Activated CD4-positive, alpha-beta T cell treated with anti-CD3 and anti-CD28 coated beads, Interleukin-2, amount 10 ng/mL, durations not matched to agents 24 days and 14 days (primary cell): ENCODE data around the gene NOXO1. TPM values are rescaled to one million over a fixed set of nuclear protein-coding genes. Genes with fewer than 3 reads are reported as not detected.

Source experiments
- DNase-seq: peaks from one replicate; pipeline ENCODE4 v3.0.0; 2022
- H3K27ac Mint-ChIP-seq: one replicate; pipeline ENCODE4 v1.8.0; 2022; ENCODE audit warnings: mild to moderate bottlenecking, mixed read lengths
- H3K27me3 Mint-ChIP-seq: one replicate; pipeline ENCODE4 v1.8.0; 2022; ENCODE audit warnings: mixed read lengths
- H3K36me3 Mint-ChIP-seq: one replicate; pipeline ENCODE4 v1.8.0; 2022; ENCODE audit warnings: low read depth, mild to moderate bottlenecking, mixed read lengths
- H3K4me1 Mint-ChIP-seq: one replicate; pipeline ENCODE4 v1.8.0; 2021; ENCODE audit warnings: mixed read lengths
- H3K4me3 Mint-ChIP-seq: one replicate; pipeline ENCODE4 v1.8.0; 2022; ENCODE audit warnings: mild to moderate bottlenecking, moderate library complexity, mixed read lengths
- H3K9me3 Mint-ChIP-seq: one replicate; pipeline ENCODE4 v1.8.0; 2021; ENCODE audit warnings: mixed read lengths
- intact Hi-C: fragments of 100-400 bp; cut with micrococcal nuclease; formaldehyde crosslinking; loops from one replicate; pipeline ENCODE4 v1.15.1; 2023
- total RNA-seq: library from RNA; stranded (reverse); gene quantifications from 2 replicates; pipeline ENCODE4 v1.2.3, GENCODE V29; 2022

The NOXO1 gene
- total RNA-seq, 1 donor from 2014 or later: 0.56 TPM

DNA sequence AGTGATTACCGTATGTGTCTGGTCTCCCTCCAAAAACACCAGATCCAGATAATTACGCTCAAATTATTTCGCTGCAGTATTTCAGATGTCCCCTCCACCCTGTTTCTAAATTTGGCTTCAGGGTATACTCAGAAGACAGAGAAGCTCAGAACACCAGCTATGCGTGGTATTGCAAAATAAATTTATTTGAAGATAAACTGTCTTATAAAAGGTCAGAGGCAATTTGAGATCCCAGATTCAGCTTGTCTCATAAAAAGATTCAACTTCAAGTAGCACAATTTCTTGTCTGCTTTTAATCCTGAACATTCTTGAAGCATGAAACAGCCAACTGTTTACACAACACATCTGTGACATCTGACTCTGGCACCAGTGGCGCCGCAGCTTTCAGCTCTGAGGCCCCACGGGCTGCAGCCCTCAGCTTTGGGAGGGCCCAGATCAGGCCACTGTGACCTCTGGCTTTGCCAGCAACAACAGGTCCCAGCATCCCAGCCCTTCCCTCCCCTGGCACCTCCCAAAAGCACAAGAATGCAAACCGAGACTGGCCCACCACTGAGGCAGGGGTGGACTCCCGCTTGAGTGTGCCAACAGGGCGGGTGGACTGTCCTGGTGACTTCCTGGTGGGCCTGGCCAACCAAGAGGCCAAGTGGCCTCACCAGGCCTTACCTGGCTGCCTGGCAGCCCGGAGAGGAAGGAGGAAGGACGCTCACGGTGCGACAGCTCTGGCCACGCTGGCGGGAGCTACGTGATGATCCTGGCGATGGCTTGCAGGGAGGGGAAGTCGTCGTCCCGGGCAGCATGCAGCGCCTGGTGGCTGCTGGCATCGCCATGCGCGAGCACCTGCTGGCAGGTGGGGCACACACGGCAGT is 16.5 kb upstream of the NOXO1 start:
- DNase-seq: no peak
- Mint-ChIP-seq H3K27me3 (no peaks in the 10 kb centered on the region), H3K27ac (no peak overlapping the region), H3K4me1 (peaks cover 8% of the 10 kb centered on the region), H3K4me3 (no peak overlapping the region), H3K36me3 (peaks cover 32% of the 10 kb centered on the region), H3K9me3 (no peaks in the 10 kb centered on the region)
- intact Hi-C loops: no loop called here

DNA sequence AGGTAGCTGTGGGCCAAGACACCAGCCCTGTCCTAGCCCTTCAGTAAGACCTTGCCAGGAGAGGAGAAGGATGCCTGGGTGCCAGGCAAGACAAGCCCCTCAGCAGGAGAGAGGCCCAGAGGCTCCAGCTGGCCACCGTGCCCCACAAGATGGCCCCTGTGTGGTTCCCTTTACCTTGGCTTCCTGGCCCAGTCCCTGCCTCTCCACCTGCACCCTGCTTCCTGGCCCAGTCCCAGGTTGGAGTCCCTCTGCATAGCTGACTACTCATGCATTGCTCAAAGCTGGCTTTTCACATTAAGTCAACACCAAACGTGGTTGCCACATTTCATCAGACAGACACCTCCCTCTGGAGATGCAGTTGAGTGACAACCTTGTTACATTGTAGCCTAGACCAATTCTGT is 12.5 kb upstream of the NOXO1 start:
- peaks cover 9% of the 10 kb centered on the region for H3K27me3 Mint-ChIP-seq
- intact Hi-C loops: loop anchor here (5.0 kb wide), 1 partner anchor 54 kb away; the partner anchor contains the start of genes NTHL1 and TSC2
- peak overlapping the region; percentile 74 for H3K27ac Mint-ChIP-seq
- H3K36me3 Mint-ChIP-seq: peaks cover 17% of the 10 kb centered on the region
- DNase-seq: no peak
- H3K4me3 Mint-ChIP-seq: no peak overlapping the region
- H3K4me1 Mint-ChIP-seq: peaks cover 19% of the 10 kb centered on the region
- no peaks in the 10 kb centered on the region for H3K9me3 Mint-ChIP-seq

DNA sequence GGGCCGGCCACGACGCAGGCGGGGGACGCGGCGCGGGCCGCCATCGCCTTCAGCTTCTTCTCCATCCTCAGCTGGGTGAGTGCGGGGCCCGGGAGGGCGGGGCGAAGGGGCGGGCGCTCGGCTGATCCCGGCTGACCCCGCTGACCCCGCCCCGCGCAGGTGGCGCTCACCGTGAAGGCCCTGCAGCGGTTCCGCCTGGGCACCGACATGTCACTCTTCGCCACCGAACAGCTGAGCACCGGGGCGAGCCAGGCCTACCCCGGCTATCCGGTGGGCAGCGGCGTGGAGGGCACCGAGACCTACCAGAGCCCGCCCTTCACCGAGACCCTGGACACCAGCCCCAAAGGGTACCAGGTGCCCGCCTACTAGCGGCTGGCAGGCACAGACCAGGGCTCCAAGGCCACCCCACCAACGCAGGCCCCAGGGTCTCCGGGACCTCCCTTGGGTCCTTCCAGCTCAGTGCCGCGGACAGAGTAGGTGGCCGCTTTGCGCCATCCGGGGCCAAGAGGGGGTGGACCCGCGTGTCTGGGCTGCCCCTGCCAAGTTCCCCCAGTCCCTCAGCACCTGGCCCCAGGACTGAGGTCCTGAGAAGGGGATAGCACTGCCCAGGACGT is 11.5 kb upstream of the NOXO1 start:
- peaks cover 18% of the 10 kb centered on the region for H3K36me3 Mint-ChIP-seq
- intact Hi-C loops: loop anchor here (1.0 to 5.0 kb wide), 3 partner anchors 9 to 54 kb away; partner anchors contain the start of genes GFER, NTHL1 and TSC2
- peaks cover 13% of the 10 kb centered on the region for H3K27me3 Mint-ChIP-seq
- no peak overlapping the region for H3K4me3 Mint-ChIP-seq
- peaks cover 21% of the 10 kb centered on the region for H3K4me1 Mint-ChIP-seq
- H3K9me3 Mint-ChIP-seq: no peaks in the 10 kb centered on the region
- no peak for DNase-seq
- H3K27ac Mint-ChIP-seq: no peak overlapping the region

DNA sequence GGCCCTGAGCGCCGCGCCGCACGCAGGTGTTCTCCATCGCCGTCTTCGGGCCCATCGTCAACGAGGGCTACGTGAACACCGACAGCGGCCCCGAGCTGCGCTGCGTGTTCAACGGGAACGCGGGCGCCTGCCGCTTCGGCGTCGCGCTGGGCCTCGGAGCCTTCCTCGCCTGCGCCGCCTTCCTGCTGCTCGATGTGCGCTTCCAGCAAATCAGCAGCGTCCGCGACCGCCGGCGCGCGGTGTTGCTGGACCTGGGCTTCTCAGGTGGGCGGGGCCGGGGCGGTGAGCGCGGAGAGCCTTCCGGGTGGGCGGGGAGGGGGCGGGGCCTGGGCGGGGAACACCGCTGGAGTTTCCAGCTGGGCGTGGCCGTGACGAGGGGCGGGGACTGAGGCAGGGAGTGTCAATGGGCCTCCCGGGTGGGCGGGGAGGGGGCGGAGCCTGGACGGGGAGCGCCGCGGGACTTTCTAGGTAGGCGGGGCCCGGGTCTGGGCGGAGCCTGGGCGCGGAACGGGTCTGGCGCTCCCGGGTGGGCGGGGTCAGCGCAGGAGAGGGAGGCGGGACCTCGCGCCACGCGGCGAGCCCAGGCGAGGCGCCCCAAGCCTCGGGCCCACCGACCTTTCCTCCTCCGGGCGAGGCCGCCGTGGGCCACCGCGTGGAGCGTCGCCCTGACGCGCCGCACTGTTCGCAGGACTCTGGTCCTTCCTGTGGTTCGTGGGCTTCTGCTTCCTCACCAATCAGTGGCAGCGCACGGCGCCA is 10.9 kb upstream of the NOXO1 start:
- peak overlapping the region; percentile 83 for H3K27ac Mint-ChIP-seq
- peaks cover 14% of the 10 kb centered on the region for H3K36me3 Mint-ChIP-seq

DNA sequence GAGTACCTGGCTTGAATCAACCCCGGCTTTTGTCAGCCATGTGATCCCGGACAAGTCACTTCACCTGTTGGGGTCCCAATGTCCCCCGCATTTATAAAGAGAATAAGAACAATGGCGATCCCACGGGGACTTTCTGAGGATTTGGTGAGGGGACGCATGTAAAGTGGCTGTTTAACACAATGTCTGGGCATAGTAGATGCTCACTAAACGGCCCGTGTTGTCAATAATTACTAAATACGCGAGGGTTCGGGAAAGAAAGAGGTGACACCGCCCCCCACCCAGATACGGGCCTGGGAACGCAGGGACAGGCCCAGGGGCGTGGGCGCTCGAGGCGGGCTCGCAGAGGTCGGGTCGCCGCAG is 10.3 kb upstream of the NOXO1 start:
- Mint-ChIP-seq H3K27ac (peak overlapping the region; percentile 83), H3K27me3 (peaks cover 13% of the 10 kb centered on the region), H3K36me3 (peaks cover 16% of the 10 kb centered on the region), H3K4me1 (peaks cover 19% of the 10 kb centered on the region), H3K9me3 (no peaks in the 10 kb centered on the region), H3K4me3 (peak overlapping the region; percentile 86)
- intact Hi-C loops: loop anchor here (2.0 to 5.0 kb wide), 2 partner anchors 27 to 56 kb away; partner anchors contain the start of genes NTHL1, RPS2 and TSC2
- DNase-seq: no peak

More for the DNA sequence above, 10.9 kb upstream of the NOXO1 start:
- peak; percentile 98 for DNase-seq
- peaks cover 13% of the 10 kb centered on the region for H3K27me3 Mint-ChIP-seq
- H3K9me3 Mint-ChIP-seq: no peaks in the 10 kb centered on the region
- H3K4me1 Mint-ChIP-seq: peaks cover 21% of the 10 kb centered on the region
- peak overlapping the region; percentile 86 for H3K4me3 Mint-ChIP-seq
- intact Hi-C loops: loop anchor here (1.0 to 5.0 kb wide), 4 partner anchors 8 to 55 kb away; partner anchors contain the start of genes GFER, NTHL1, RPS2 and TSC2

DNA sequence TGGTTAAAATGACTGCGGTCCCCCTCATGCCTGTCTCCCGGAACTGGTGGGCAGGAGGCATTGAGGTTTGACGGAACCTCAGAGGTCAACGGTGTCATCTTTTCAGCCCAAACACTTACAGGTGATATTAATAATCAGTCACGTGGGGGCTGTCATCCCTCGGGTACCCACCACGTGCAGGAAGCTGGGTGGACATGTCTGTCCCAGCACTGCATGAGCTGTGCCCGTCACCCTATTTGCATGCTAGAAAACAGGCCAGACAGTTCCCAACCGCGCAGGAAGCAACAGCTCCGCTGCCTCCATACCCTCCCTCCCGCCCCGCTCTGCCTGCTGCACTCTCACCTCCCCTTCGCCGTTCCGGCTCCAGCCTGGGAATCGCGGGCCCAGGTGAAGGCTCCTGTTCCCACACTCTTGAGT is 9.9 kb upstream of the NOXO1 start:
- intact Hi-C loops: loop anchor here (2.0 to 5.0 kb wide), 2 partner anchors 26 to 56 kb away; partner anchors contain the start of genes NTHL1, RPS2 and TSC2
- no peaks in the 10 kb centered on the region for H3K9me3 Mint-ChIP-seq
- peaks cover 13% of the 10 kb centered on the region for H3K27me3 Mint-ChIP-seq
- H3K36me3 Mint-ChIP-seq: peaks cover 19% of the 10 kb centered on the region
- DNase-seq: peak; percentile 82
- peak overlapping the region; percentile 83 for H3K27ac Mint-ChIP-seq
- H3K4me3 Mint-ChIP-seq: peak overlapping the region; percentile 86
- H3K4me1 Mint-ChIP-seq: peaks cover 18% of the 10 kb centered on the region

DNA sequence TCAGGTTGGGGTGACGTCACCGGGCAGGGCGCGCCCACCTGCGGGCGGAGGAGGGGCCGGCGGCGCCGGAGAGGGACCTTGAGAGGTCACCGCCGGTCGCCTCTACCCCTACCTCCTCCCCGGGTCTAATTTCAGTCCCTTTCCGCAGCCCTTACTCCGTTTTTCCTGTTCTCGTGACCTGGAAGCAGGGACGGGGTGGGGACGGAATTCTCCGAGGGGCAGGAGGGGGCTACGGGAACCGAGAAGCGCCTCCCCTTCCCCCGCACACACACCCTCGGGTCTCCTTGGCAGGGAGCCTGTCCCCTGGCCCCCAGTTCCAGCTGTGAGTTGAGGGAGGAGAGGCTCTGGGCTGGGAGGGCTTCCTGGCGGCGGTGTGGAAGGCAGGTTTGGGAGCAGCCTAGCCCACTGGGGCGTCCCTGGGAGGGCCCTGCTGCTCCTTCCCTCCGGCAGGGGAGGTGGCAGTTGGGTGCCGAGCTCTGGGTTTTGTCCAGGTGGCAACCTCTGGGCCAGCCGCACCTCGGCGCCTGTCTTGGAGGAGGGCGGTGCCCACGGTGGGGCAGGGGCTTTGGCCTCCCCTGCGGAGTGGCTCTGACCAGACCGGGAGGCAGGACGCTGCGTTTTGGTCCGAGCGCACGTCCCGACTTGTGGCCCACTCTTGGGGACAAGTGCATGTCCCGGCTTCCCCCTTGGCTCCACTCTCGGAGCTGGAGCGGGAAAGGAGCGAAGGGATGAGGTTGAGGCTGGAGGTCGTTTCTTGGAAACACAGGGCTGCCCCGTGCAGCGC is 9.3 kb upstream of the NOXO1 start:
- DNase-seq: peak; percentile 88

DNA sequence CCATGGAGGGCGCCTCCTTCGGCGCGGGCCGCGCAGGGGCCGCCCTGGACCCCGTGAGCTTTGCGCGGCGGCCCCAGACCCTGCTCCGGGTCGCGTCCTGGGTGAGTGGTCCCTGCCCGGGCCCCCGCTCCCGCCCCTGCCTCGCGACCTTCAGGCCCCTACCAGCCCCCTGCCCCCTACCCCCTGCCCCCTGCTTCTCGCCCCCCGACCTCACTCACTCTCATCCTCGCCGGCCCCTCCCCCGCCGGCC is 8.8 kb upstream of the NOXO1 start:
- H3K36me3 Mint-ChIP-seq: peaks cover 11% of the 10 kb centered on the region
- intact Hi-C loops: loop anchor here (1.0 to 5.0 kb wide), 3 partner anchors 18 to 57 kb away; partner anchors contain the start of genes NTHL1, RPS2, TBL3 and TSC2
- H3K27ac Mint-ChIP-seq: no peak overlapping the region
- no peaks in the 10 kb centered on the region for H3K9me3 Mint-ChIP-seq
- DNase-seq: no peak
- H3K27me3 Mint-ChIP-seq: peaks cover 13% of the 10 kb centered on the region
- peaks cover 17% of the 10 kb centered on the region for H3K4me1 Mint-ChIP-seq
- peak overlapping the region; percentile 86 for H3K4me3 Mint-ChIP-seq

More for the DNA sequence above, 9.3 kb upstream of the NOXO1 start:
- intact Hi-C loops: loop anchor here (1.0 to 5.0 kb wide), 3 partner anchors 18 to 57 kb away; partner anchors contain the start of genes NTHL1, RPS2, TBL3 and TSC2
- Mint-ChIP-seq H3K9me3 (no peaks in the 10 kb centered on the region), H3K4me1 (peaks cover 17% of the 10 kb centered on the region), H3K4me3 (peak overlapping the region; percentile 86), H3K36me3 (peaks cover 15% of the 10 kb centered on the region), H3K27me3 (peaks cover 13% of the 10 kb centered on the region), H3K27ac (peak overlapping the region; percentile 83)

DNA sequence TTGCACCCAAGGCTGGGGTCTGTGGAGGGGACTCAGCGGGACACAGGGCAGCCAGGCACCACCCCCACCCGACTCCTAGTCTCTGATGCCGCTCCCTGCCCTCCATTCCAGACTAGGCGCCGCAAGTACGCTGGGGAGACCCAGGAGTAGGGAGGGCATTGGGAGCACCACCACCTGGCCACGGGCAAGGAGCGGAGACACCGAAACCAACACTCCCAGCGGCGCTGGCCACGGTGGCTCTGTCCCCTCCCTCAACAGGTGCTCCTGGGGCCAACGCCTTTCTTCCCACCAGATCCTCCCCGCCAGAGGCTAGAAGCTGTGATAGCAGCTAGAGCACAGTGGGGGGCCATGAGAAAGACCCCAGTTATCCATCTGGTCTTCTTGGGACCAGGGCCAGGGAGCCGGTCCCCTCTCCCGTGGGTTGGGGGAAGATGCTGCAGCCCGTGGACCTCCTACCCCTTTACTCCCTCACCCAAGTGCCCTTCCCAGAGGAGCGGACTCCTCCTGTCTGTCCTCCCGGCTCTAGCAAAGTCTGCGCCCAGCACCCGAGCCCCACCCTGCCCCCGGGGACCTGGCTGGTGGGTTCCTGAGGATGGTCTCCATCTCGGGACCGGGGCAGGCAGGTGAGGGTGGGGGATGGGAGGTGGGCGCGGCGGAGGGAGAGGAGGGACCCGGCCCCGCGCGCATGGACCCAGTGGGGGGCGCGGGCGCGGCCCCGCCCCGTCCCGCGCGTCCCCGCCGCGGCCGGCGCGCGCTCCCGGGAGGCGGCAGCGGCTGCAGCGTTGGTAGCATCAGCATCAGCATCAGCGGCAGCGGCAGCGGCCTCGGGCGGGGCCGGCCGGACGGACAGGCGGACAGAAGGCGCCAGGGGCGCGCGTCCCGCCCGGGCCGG is 8.2 kb upstream of the NOXO1 start, which contains the start of gene SYNGR3:
SYNGR3 (plus strand) TSS at position 762 of the 892 bp plus-strand sequence. CDS start 133 bp downstream, outside the sequence.
- peak within 1 kb of the TSS; percentile 86 for H3K4me3 Mint-ChIP-seq
- peaks cover 14% of the 10 kb centered on the region for H3K36me3 Mint-ChIP-seq
- intact Hi-C loops: loop anchor here (1.0 to 5.0 kb wide), 3 partner anchors 17 to 58 kb away; partner anchors contain the start of genes NTHL1, RPS2, TBL3 and TSC2
- DNase-seq: peak; percentile 78
- H3K27me3 Mint-ChIP-seq: peaks cover 13% of the 10 kb centered on the region
- H3K27ac Mint-ChIP-seq: peak within 1 kb of the TSS; percentile 83
- no peaks in the 10 kb centered on the region for H3K9me3 Mint-ChIP-seq
- H3K4me1 Mint-ChIP-seq: peaks cover 17% of the 10 kb centered on the region

DNA sequence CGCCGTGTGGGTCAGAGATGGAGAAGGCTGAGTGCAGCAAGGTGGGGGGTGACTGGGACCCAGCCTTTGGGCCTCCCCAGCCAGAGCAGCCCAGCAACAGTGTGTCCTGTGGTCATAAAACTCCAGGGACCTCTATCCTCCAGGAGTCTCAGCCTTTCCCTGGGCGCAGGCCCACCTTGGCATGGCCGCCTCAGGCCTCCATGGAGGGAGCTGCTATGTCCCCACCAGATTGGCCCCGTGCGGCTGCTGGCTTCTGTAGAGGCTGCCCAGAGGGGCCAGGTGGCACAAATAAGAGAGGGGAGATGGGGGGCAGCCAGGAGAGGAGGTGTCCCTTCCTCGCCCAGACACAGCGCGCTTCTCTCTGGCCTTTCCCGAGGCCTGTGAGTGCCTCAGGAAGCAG is 5.9 kb upstream of the NOXO1 start:
- H3K9me3 Mint-ChIP-seq: no peaks in the 10 kb centered on the region
- peaks cover 24% of the 10 kb centered on the region for H3K27me3 Mint-ChIP-seq
- peaks cover 19% of the 10 kb centered on the region for H3K4me1 Mint-ChIP-seq
- DNase-seq: no peak
- H3K4me3 Mint-ChIP-seq: no peak overlapping the region
- peaks cover 15% of the 10 kb centered on the region for H3K36me3 Mint-ChIP-seq
- H3K27ac Mint-ChIP-seq: no peak overlapping the region
- intact Hi-C loops: no loop called here

DNA sequence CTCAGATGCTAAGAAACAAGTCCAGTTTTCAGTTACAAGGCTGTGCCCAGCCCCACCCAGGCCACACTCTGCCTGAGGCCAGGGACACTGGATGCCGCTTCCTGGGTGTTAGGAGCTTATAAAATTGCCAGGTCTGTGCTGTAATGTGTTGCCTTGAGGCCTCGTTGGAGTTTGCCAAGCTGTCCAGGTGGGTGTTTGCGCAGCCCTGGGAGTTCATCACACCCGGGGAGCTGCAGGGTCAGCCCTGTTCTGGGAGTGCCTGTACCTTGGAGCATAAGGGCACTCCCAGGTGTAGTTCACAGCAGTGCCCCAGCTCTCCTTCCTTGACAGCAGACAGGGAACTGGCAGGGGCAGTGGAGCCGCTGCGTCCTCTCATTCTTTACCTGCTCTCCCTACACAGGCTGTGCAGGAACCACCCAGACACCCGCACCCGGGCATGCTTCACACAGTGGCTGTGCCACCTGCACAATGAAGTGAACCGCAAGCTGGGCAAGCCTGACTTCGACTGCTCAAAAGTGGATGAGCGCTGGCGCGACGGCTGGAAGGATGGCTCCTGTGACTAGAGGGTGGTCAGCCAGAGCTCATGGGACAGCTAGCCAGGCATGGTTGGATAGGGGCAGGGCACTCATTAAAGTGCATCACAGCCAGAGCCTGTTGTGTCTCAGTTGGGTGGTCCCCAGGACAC is 4.3 kb upstream of the NOXO1 start:
- peaks cover 15% of the 10 kb centered on the region for H3K36me3 Mint-ChIP-seq
- intact Hi-C loops: no loop called here
- peaks cover 11% of the 10 kb centered on the region for H3K4me1 Mint-ChIP-seq
- no peak for DNase-seq
- H3K4me3 Mint-ChIP-seq: peak overlapping the region; percentile 87
- H3K27ac Mint-ChIP-seq: no peak overlapping the region
- peaks cover 34% of the 10 kb centered on the region for H3K27me3 Mint-ChIP-seq
- no peaks in the 10 kb centered on the region for H3K9me3 Mint-ChIP-seq
